SK-N-SH (cell line): ENCODE results near the gene ESD. TPM values are rescaled to one million over a fixed set of nuclear protein-coding genes. Genes with fewer than 3 reads are reported as not detected.

Experiments
- CTCF ChIA-PET: fragments of 300-600, 350-600 bp; formaldehyde crosslinking; extraction: SDS; loops from one replicate; lab custom pipeline; 2021; lab: Yijun Ruan, JAX
- POLR2A ChIA-PET: fragments of 350-600 bp; sonication (Branson Sonifier 250); formaldehyde crosslinking; extraction: SDS; loops from one replicate; lab custom pipeline; 2020; ENCODE audit warnings: antibody characterized with exemption, inconsistent platforms; lab: Yijun Ruan, JAX
- DNase-seq: peaks from one replicate; pipeline ENCODE4 v3.0.0; 2012
- H2AFZ ChIP-seq: fragments of 200-600 bp; sonication (generic); 2 replicates; pipeline ENCODE4 v1.8.1; 2016; ENCODE audit warnings: antibody characterized with exemption, mild to moderate bottlenecking, low read depth
- H3F3A ChIP-seq: fragments of 200-600 bp; sonication (generic); replicated peaks from 2 replicates; pipeline ENCODE3; 2016; ENCODE audit warnings: antibody characterized with exemption, mild to moderate bottlenecking; ENCODE audit not compliant: insufficient read depth
- H3K27ac ChIP-seq, 2 experiments: fragments of 200-500 bp in 1 of 2; fragments of 200-600 bp in 1 of 2; sonication (Bioruptor generic) in 1 of 2; sonication (generic), shearing (Covaris generic) in 1 of 2; 2 replicates each; pipeline versions ENCODE4 v1.5.1 to v1.6.1; 2014 to 2016; ENCODE audit warnings: low read depth in 2 of 2, inconsistent platforms in 1 of 2, low read length in 1 of 2, mild to moderate bottlenecking in 1 of 2, mixed read lengths in 1 of 2
- H3K27me3 ChIP-seq: fragments of 200-600 bp; sonication (generic), shearing (Covaris generic); 2 replicates; pipeline ENCODE4 v1.6.1; 2016; ENCODE audit warnings: mixed run types; ENCODE audit not compliant: insufficient read depth
- H3K36me3 ChIP-seq, 2 experiments: fragments of 200-500 bp in 1 of 2; fragments of 200-600 bp in 1 of 2; sonication (Bioruptor generic) in 1 of 2; sonication (generic) in 1 of 2; replicated peaks in 1 of 2; 2 replicates each; pipeline versions ENCODE3 to v1.5.1; 2014 to 2016; ENCODE audit warnings: low read length in 1 of 2, mild to moderate bottlenecking in 1 of 2; ENCODE audit not compliant: insufficient read depth in 2 of 2, control insufficient read depth in 1 of 2
- H3K4me1 ChIP-seq, 2 experiments: fragments of 200-500 bp in 1 of 2; fragments of 200-600 bp in 1 of 2; sonication (Bioruptor generic) in 1 of 2; sonication (generic), shearing (Covaris generic) in 1 of 2; 2 replicates each; pipeline versions ENCODE4 v1.5.1 to v1.6.1; 2014 to 2016; ENCODE audit warnings: low read depth in 1 of 2, low read length in 1 of 2, mixed run types in 1 of 2; ENCODE audit not compliant: insufficient read depth in 2 of 2, control insufficient read depth in 1 of 2
- H3K4me2 ChIP-seq: fragments of 200-600 bp; sonication (generic), shearing (Covaris generic); 2 replicates; pipeline ENCODE4 v1.6.1; 2017; ENCODE audit warnings: mixed run types
- H3K4me3 ChIP-seq, 2 experiments: fragments of 200-500 bp in 1 of 2; fragments of 200-600 bp in 1 of 2; sonication (Bioruptor generic) in 1 of 2; sonication (generic), shearing (Covaris generic) in 1 of 2; 2 replicates each; pipeline versions ENCODE4 v1.5.1 to v1.8.1; 2014 to 2016; ENCODE audit warnings: low read depth in 2 of 2, inconsistent platforms in 1 of 2, low read length in 1 of 2, mild to moderate bottlenecking in 1 of 2, mixed read lengths in 1 of 2, moderate library complexity in 1 of 2
- H3K79me2 ChIP-seq: fragments of 200-600 bp; sonication (generic); 2 replicates; pipeline ENCODE4 v1.8.1; 2017; ENCODE audit warnings: mild to moderate bottlenecking; ENCODE audit not compliant: insufficient read depth
- H3K9ac ChIP-seq: fragments of 200-600 bp; sonication (generic); 2 replicates; pipeline ENCODE4 v1.6.1; 2017; ENCODE audit warnings: mixed run types
- H3K9me2 ChIP-seq: fragments of 200-600 bp; sonication (generic); 2 replicates; pipeline ENCODE4 v1.6.1; 2017; ENCODE audit warnings: mixed run types
- H3K9me3 ChIP-seq: fragments of 200-600 bp; sonication (generic); 2 replicates; pipeline ENCODE4 v1.6.1; 2017; ENCODE audit warnings: mixed run types, mild to moderate bottlenecking, moderate library complexity
- H4K20me1 ChIP-seq: fragments of 200-600 bp; sonication (generic); 2 replicates; pipeline ENCODE4 v1.6.1; 2017; ENCODE audit warnings: mild to moderate bottlenecking, mixed run types; ENCODE audit not compliant: insufficient read depth
- ELF1 ChIP-seq: IDR thresholded peaks from 2 replicates; pipeline ENCODE4 v1.4.0; 2012
- EZH2phosphoT487 ChIP-seq: fragments of 200-600 bp; sonication (generic); IDR thresholded peaks from 2 replicates; pipeline ENCODE4 v1.6.1; 2017; ENCODE audit warnings: low read depth, mixed run types, mild to moderate bottlenecking, antibody characterized with exemption, moderate library complexity, borderline replicate concordance
- FOXJ3 ChIP-seq: sonication (generic); formaldehyde crosslinking; IDR thresholded peaks from 2 replicates; pipeline ENCODE4 v1.5.1; 2020; ENCODE audit warnings: mild to moderate bottlenecking, missing genetic modification reagents
- FOXM1 ChIP-seq: IDR thresholded peaks from 2 replicates; pipeline ENCODE4 v1.4.0; 2012; ENCODE audit warnings: low read depth, mild to moderate bottlenecking
- GATA2 ChIP-seq: sonication (generic); formaldehyde crosslinking; IDR thresholded peaks from 2 replicates; pipeline ENCODE4 v1.5.0; 2020; ENCODE audit warnings: mild to moderate bottlenecking, missing genetic modification reagents
- IRF3 ChIP-seq: fragments of 150-350 bp; IDR thresholded peaks from 2 replicates; pipeline ENCODE4 v1.6.1; 2016; ENCODE audit warnings: mild to moderate bottlenecking, low read depth, low read length
- MXI1 ChIP-seq: IDR thresholded peaks from 2 replicates; pipeline ENCODE4 v1.6.1; 2012; ENCODE audit warnings: mild to moderate bottlenecking, low read depth, low read length, improper control_type of control experiment
- RAD21 ChIP-seq: IDR thresholded peaks from 2 replicates; pipeline ENCODE4 v1.6.1; 2012; ENCODE audit warnings: mild to moderate bottlenecking, low read length
- REST ChIP-seq: IDR thresholded peaks from 2 replicates; pipeline ENCODE4 v1.6.1; 2012; ENCODE audit warnings: mild to moderate bottlenecking, low read depth, low read length, moderate library complexity
- RFX5 ChIP-seq: IDR thresholded peaks from 2 replicates; pipeline ENCODE4 v1.6.1; 2012; ENCODE audit warnings: mild to moderate bottlenecking, improper control_type of control experiment, low read length
- SIN3A ChIP-seq: IDR thresholded peaks from 2 replicates; pipeline ENCODE4 v1.6.1; 2012; ENCODE audit warnings: low read depth, mild to moderate bottlenecking, low read length, moderate library complexity, borderline replicate concordance
- TCF12 ChIP-seq: IDR thresholded peaks from 2 replicates; pipeline ENCODE4 v1.4.0; 2012
- USF1 ChIP-seq: IDR thresholded peaks from 2 replicates; pipeline ENCODE4 v1.4.0; 2012; ENCODE audit warnings: low read depth, borderline replicate concordance
- ZBTB33 ChIP-seq: IDR thresholded peaks from 2 replicates; pipeline ENCODE4 v1.4.0; 2012; ENCODE audit warnings: low read depth, borderline replicate concordance
- WGBS: methylation state at CpG from one replicate; pipeline ENCODE4 v1.1.6; 2017; ENCODE audit warnings: low lambda C conversion rate; 5-methylcytosine and 5-hydroxymethylcytosine counted together
- polyA plus RNA-seq, 3 experiments: library from polyadenylated mRNA; depleted of rRNA; stranded (reverse); fragments of >200 nt; gene quantifications; 2 replicates each; pipeline ENCODE4 v1.2.3, GENCODE V29; 2012

Gene ESD
- polyA plus RNA-seq, 1 of the 3 experiments (the other 2 are of a cell fraction) = 80.9 TPM

- ChIA-PET POLR2A (no interaction called here), CTCF (interaction anchor here (0.7 to 3.5 kb wide), 2 partner anchors 9 to 12 kb away, joined by 3 to 12 read pairs; no protein-coding TSS in a partner anchor)
- no peaks in the 10 kb centered on the region for H3K9me2 ChIP-seq
- no peak overlapping the region for H3K4me3 ChIP-seq
- no peaks in the 10 kb centered on the region for H3K27me3 ChIP-seq
- no peak for TF ChIP-seq SIN3A
- TF ChIP-seq REST = no peak
- TF ChIP-seq USF1 = no peak
- TF ChIP-seq EZH2phosphoT487 = no peak
- no peak for TF ChIP-seq TCF12
- no peak for TF ChIP-seq FOXM1
- no peak for TF ChIP-seq ZBTB33
- TF ChIP-seq IRF3 = no peak
- TF ChIP-seq RFX5 = no peak
- TF ChIP-seq ELF1 = no peak
- no peak for TF ChIP-seq MXI1
- no peak for TF ChIP-seq GATA2 (CRISPR knock-in tag)
- TF ChIP-seq FOXJ3 = no peak
- TF ChIP-seq RAD21 = no peak
- TF ChIP-seq, all 33 proteins: peak for 0
- Histone ChIP-seq H3K9me3 (no peaks in the 10 kb centered on the region), H4K20me1 (no peaks in the 10 kb centered on the region), H3K4me2 (no peak overlapping the region), H2AFZ (no peak overlapping the region), H3F3A (peaks cover 17% of the 10 kb centered on the region), H3K79me2 (no peaks in the 10 kb centered on the region), H3K36me3 (peaks cover 84 to 89% of the 10 kb centered on the region in 2 experiments), H3K27ac (no peak overlapping the region), H3K9ac (no peak overlapping the region), H3K4me1 (no peaks in the 10 kb centered on the region; a peak in 2 of 4 replicates)
- 91% methylated on average over 8 of the region's 8 CpGs for WGBS
- DNase-seq = no peak
Measured at GRCh38 chr13:46775385-46776107, 21.4 kb downstream of the ESD start.
